ENCODE data around the gene CGB1. TPM values are rescaled to one million over a fixed set of nuclear protein-coding genes. Genes with fewer than 3 reads are reported as not detected.

CGB1 gene
- total and polyA plus RNA-seq, 9 of the 15 experiments (the other 6 are each of a cell fraction or from before 2014, with no cell fraction given), result not detected

DNA sequence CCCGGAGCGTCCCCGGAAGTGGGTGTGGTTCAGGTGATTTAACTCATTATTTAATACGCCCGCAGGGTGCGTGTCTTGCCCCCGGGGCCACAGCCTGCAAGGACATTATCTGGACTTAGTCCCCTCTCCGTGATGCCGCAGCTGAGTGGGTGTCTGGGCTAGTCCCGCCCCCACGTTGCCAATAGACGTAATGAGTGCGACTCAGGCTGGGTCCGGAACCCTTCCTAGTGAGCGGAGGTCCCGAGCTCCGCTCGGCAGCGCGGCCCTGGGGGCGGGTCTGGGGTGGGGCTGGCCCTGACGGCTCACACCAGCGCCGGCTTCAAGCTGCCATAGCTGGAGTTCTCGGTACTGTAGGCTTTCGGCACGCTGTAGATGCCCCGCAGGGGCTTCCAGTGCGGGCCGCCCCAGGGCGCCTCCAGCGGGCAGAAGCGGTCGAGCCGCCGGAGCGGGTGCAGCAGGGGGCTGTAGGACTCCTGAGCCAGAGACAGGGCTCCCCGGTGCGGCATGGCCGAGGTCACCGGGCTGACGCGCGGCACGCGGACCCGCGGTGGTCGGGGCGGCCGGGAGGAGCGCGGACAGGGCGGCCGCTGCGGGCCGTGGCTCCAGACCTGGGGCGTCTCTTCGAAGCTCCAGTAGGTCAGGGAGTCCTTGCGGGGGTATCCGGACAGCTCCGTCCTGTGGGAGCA is 18.9 kb downstream of the CGB1 start (continued):
- TF ChIP-seq, protein P1, sequence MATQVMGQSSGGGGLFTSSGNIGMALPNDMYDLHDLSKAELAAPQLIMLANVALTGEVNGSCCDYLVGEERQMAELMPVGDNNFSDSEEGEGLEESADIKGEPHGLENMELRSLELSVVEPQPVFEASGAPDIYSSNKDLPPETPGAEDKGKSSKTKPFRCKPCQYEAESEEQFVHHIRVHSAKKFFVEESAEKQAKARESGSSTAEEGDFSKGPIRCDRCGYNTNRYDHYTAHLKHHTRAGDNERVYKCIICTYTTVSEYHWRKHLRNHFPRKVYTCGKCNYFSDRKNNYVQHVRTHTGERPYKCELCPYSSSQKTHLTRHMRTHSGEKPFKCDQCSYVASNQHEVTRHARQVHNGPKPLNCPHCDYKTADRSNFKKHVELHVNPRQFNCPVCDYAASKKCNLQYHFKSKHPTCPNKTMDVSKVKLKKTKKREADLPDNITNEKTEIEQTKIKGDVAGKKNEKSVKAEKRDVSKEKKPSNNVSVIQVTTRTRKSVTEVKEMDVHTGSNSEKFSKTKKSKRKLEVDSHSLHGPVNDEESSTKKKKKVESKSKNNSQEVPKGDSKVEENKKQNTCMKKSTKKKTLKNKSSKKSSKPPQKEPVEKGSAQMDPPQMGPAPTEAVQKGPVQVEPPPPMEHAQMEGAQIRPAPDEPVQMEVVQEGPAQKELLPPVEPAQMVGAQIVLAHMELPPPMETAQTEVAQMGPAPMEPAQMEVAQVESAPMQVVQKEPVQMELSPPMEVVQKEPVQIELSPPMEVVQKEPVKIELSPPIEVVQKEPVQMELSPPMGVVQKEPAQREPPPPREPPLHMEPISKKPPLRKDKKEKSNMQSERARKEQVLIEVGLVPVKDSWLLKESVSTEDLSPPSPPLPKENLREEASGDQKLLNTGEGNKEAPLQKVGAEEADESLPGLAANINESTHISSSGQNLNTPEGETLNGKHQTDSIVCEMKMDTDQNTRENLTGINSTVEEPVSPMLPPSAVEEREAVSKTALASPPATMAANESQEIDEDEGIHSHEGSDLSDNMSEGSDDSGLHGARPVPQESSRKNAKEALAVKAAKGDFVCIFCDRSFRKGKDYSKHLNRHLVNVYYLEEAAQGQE (IDR thresholded peaks at IDR 0.05; ENCODE audit: borderline replicate concordance), result no peak; the same call in 1 of the 2 replicates
- TF ChIP-seq, protein P1 (CRISPR knock-in tag; IDR thresholded peaks at IDR 0.05; ENCODE audit: low read depth), result no peak
- TF ChIP-seq FIP1L1 (IDR thresholded peaks at IDR 0.05; ENCODE audit: low read depth, low read length, poor library complexity, severe bottlenecking), result peak; percentile 61
- TF ChIP-seq, protein P2, sequence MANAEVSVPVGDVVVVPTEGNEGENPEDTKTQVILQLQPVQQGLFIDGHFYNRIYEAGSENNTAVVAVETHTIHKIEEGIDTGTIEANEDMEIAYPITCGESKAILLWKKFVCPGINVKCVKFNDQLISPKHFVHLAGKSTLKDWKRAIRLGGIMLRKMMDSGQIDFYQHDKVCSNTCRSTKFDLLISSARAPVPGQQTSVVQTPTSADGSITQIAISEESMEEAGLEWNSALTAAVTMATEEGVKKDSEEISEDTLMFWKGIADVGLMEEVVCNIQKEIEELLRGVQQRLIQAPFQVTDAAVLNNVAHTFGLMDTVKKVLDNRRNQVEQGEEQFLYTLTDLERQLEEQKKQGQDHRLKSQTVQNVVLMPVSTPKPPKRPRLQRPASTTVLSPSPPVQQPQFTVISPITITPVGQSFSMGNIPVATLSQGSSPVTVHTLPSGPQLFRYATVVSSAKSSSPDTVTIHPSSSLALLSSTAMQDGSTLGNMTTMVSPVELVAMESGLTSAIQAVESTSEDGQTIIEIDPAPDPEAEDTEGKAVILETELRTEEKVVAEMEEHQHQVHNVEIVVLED (CRISPR knock-in tag; IDR thresholded peaks at IDR 0.05), result no peak
- no peak for TF ChIP-seq CBFB (CRISPR knock-in tag; IDR thresholded peaks at IDR 0.05)
- peak; percentile 76 for TF ChIP-seq CCNT2 (IDR thresholded peaks at IDR 0.05; ENCODE audit: borderline replicate concordance, extremely low read depth, insufficient read length, low read depth, low read length)
- TF ChIP-seq L3MBTL2 (IDR thresholded peaks at IDR 0.05), result peak; percentile 81
- TF ChIP-seq, protein P3, sequence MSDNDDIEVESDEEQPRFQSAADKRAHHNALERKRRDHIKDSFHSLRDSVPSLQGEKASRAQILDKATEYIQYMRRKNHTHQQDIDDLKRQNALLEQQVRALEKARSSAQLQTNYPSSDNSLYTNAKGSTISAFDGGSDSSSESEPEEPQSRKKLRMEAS (CRISPR knock-in tag; IDR thresholded peaks at IDR 0.05), result peak; percentile 42
- peak; percentile 87 for TF ChIP-seq POLR2AphosphoS2 (IDR thresholded peaks at IDR 0.05; ENCODE audit: low read length)
- TF ChIP-seq POU5F1 (IDR thresholded peaks at IDR 0.05; ENCODE audit: borderline replicate concordance, low read depth, low read length, partially characterized antibody), result no peak
- no peak for TF ChIP-seq GTF2F1 (IDR thresholded peaks at IDR 0.05; ENCODE audit: low read depth, low read length)

All from K562 (cell line).